Measurements from ENCODE around the gene COX5B.
"Not testable (repeated sequence)": the region's sequence is repeated elsewhere in the genome, so short reads cannot be mapped to it uniquely, and the experiment has no call there.

- not testable (repeated sequence) for TF ChIP-seq CTCF, POLR2AphosphoS5 (IDR thresholded peaks at IDR 0.05)
These were observed 40.8 kb upstream of the COX5B start for GRCh38 chr2:97605109-97605508.
